Sigmoid colon (tissue), 7 donors: ENCODE measurements around the gene GPLD1. TPM values are rescaled to one million over a fixed set of nuclear protein-coding genes. Genes with fewer than 3 reads are reported as not detected.

Experiments
- DNase-seq: peaks from one replicate; pipeline ENCODE4 v3.0.0-alpha.2; 2019
- H3K27ac ChIP-seq, 4 donors: fragments of 200-600 bp; sonication (generic); one replicate each; pipeline ENCODE4 v1.5.1; 2016 to 2019; ENCODE audit warnings: mild to moderate bottlenecking in 1 of 4
- H3K27me3 ChIP-seq, 3 donors: fragments of 200-600 bp; sonication (generic); one replicate each; pipeline ENCODE4 v1.5.1; 2019; ENCODE audit warnings: mild to moderate bottlenecking in 1 of 3
- H3K36me3 ChIP-seq, 4 donors: fragments of 200-600 bp; sonication (generic); one replicate each; pipeline ENCODE4 v1.5.1; 2016 to 2019
- H3K4me1 ChIP-seq, 4 donors: fragments of 200-600 bp; sonication (generic); one replicate each; pipeline ENCODE4 v1.5.1; 2017 to 2019
- H3K4me3 ChIP-seq, 4 donors: fragments of 200-600 bp; sonication (generic); one replicate each; pipeline ENCODE4 v1.5.1; 2017 to 2019; ENCODE audit warnings: mild to moderate bottlenecking in 2 of 4, moderate library complexity in 1 of 4
- H3K9me3 ChIP-seq, 4 donors: fragments of 200-600 bp in 3 of 4; sonication (generic) in 3 of 4; one replicate each; pipeline versions ENCODE4 v1.5.1 to v1.6.1; 2013 to 2019
- CTCF ChIP-seq, 4 experiments: fragments of 450-650 bp in 3 of 4; fragments of 200-600 bp in 1 of 4; IDR thresholded peaks; one replicate each; pipeline ENCODE4 v1.5.1; 2016 to 2019; ENCODE audit warnings: antibody characterized with exemption in 4 of 4, mild to moderate bottlenecking in 3 of 4, moderate library complexity in 2 of 4
- EP300 ChIP-seq, 4 donors: sonication (generic); formaldehyde crosslinking; IDR thresholded peaks; one replicate each; pipeline ENCODE4 v1.6.1; 2017; ENCODE audit warnings: antibody characterized with exemption in 4 of 4
- POLR2A ChIP-seq, 2 donors: fragments of 450-650 bp; IDR thresholded peaks; one replicate each; pipeline ENCODE4 v1.6.1; 2016; ENCODE audit warnings: antibody characterized with exemption in 2 of 2, mild to moderate bottlenecking in 2 of 2, moderate library complexity in 2 of 2
- POLR2AphosphoS5 ChIP-seq, 4 donors: sonication (generic); formaldehyde crosslinking; IDR thresholded peaks; one replicate each; pipeline ENCODE4 v1.6.1; 2017; ENCODE audit warnings: antibody characterized with exemption in 4 of 4
- WGBS, 2 donors: extraction: QIAGEN DNeasy Blood & Tissue Kit; methylation state at CpG; one replicate each; pipeline ENCODE4 v1.1.7; 2013; 5-methylcytosine and 5-hydroxymethylcytosine counted together
- intact Hi-C: fragments of 100-400 bp; cut with DNase I; formaldehyde crosslinking; loops from one replicate; pipeline ENCODE4 v1.15.1; 2023
- polyA plus RNA-seq, 3 donors: library from polyadenylated mRNA; stranded (reverse); fragments of 200-250 nt; gene quantifications; one replicate each; pipeline ENCODE4 v1.2.3, GENCODE V29; 2013
- total RNA-seq, 4 donors: library from RNA; depleted of rRNA; stranded (reverse); fragments of >200 nt; gene quantifications; one replicate each; pipeline ENCODE4 v1.1.0, GENCODE V29; 2016
- donor health status: healthy with polysubstance abuse.
- donor health status: Bipolar disorder and iron deficiency.
- donor health status: healthy.

GPLD1 gene
- total and polyA plus RNA-seq, 7 donors = 0.52 to 7.2 (median 4.9) TPM; not detected in 1

GRCh38 chr6:24453921-24454320, 35.5 kb downstream of the GPLD1 start:
- Histone ChIP-seq H3K27ac (no peak overlapping the region), H3K9me3 (no peaks in the 10 kb centered on the region), H3K36me3 (no peaks in the 10 kb centered on the region), H3K27me3 (no peaks in the 10 kb centered on the region), H3K4me1 (no peaks in the 10 kb centered on the region), H3K4me3 (no peak overlapping the region)
- no peak for DNase-seq
- 98% methylated on average over 10 of the region's 10 CpGs for WGBS, 2 donors
- TF ChIP-seq POLR2A (IDR thresholded peaks at IDR 0.05) (no peak), EP300 (IDR thresholded peaks at IDR 0.05) (no peak), POLR2AphosphoS5 (IDR thresholded peaks at IDR 0.05) (no peak), CTCF (IDR thresholded peaks at IDR 0.05) (no peak)
- intact Hi-C loops = no loop called here

- WGBS, 2 donors = 59 to 81% methylated on average over 13 of the region's 13 CpGs
- no peak for TF ChIP-seq CTCF (IDR thresholded peaks at IDR 0.05)
- TF ChIP-seq EP300 (IDR thresholded peaks at IDR 0.05) = no peak
- Histone ChIP-seq H3K4me3 (no peak overlapping the region), H3K27me3 (no peaks in the 10 kb centered on the region), H3K9me3 (no peaks in the 10 kb centered on the region), H3K27ac (no peak overlapping the region), H3K36me3 (no peaks in the 10 kb centered on the region), H3K4me1 (no peaks in the 10 kb centered on the region)
- intact Hi-C loops = no loop called here
- DNase-seq = no peak
Measured at GRCh38 chr6:24451581-24452388, 37.6 kb downstream of the GPLD1 start.

- H3K36me3 ChIP-seq = no peaks in the 10 kb centered on the region
- no peaks in the 10 kb centered on the region for H3K4me1 ChIP-seq
- TF ChIP-seq POLR2AphosphoS5 (IDR thresholded peaks at IDR 0.05) (no peak), EP300 (IDR thresholded peaks at IDR 0.05) (no peak), CTCF (IDR thresholded peaks at IDR 0.05) (no peak), POLR2A (IDR thresholded peaks at IDR 0.05) (no peak)
- intact Hi-C loops = no loop called here
- no peaks in the 10 kb centered on the region for H3K27me3 ChIP-seq
- H3K9me3 ChIP-seq = no peaks in the 10 kb centered on the region
- DNase-seq = no peak
- WGBS, 2 donors = 77 to 79% methylated on average over 9 of the region's 9 CpGs
- H3K4me3 ChIP-seq = no peak overlapping the region
- H3K27ac ChIP-seq = no peak overlapping the region
Measured at GRCh38 chr6:24448828-24449525, 40.4 kb downstream of the GPLD1 start.

GRCh38 chr6:24448396-24448795, 41.0 kb downstream of the GPLD1 start:
- intact Hi-C loops = no loop called here

More at GRCh38 chr6:24448396-24448795, 41.0 kb downstream of the GPLD1 start:
- no peak for DNase-seq
- no peaks in the 10 kb centered on the region for H3K9me3 ChIP-seq
- no peaks in the 10 kb centered on the region for H3K27me3 ChIP-seq
- no peak for TF ChIP-seq POLR2A (IDR thresholded peaks at IDR 0.05)
- TF ChIP-seq EP300 (IDR thresholded peaks at IDR 0.05) = no peak
- TF ChIP-seq CTCF (IDR thresholded peaks at IDR 0.05) = no peak
- TF ChIP-seq POLR2AphosphoS5 (IDR thresholded peaks at IDR 0.05) = no peak
- H3K4me3 ChIP-seq = no peak overlapping the region
- H3K36me3 ChIP-seq = no peaks in the 10 kb centered on the region
- H3K4me1 ChIP-seq = no peaks in the 10 kb centered on the region
- 70 to 84% methylated on average over 4 of the region's 4 CpGs for WGBS, 2 donors
- no peak overlapping the region for H3K27ac ChIP-seq
